Measurements from ENCODE around the gene KRT5. TPM values are rescaled to one million over a fixed set of nuclear protein-coding genes. Genes with fewer than 3 reads are reported as not detected.

Gene KRT5
- total RNA-seq, 6 experiments from 2014 or later, result not detected

GRCh38 chr12:52486166-52487105 lies 33.8 kb downstream of the KRT5 start:
- H3K4me1 Mint-ChIP-seq (ENCODE audit: low read depth), result no peaks in the 10 kb centered on the region
- no peak for DNase-seq
- H3K9me3 Mint-ChIP-seq, result peaks cover 10% of the 10 kb centered on the region; the same call in 1 of the 2 replicates
- TF ChIP-seq CTCF (IDR thresholded peaks at IDR 0.05), result no peak
- no peak overlapping the region for H3K27ac Mint-ChIP-seq
- peaks cover 53% of the 10 kb centered on the region for H3K27me3 Mint-ChIP-seq (ENCODE audit: insufficient read depth)
- H3K4me3 Mint-ChIP-seq, result no peak overlapping the region
- H3K36me3 Mint-ChIP-seq (ENCODE audit: low read depth), result no peaks in the 10 kb centered on the region

- Mint-ChIP-seq H3K4me1 (ENCODE audit: low read depth) (no peaks in the 10 kb centered on the region), H3K4me3 (no peak overlapping the region), H3K27me3 (ENCODE audit: insufficient read depth) (peaks cover 21% of the 10 kb centered on the region), H3K9me3 (peaks cover 8% of the 10 kb centered on the region; the same call in 1 of the 2 replicates), H3K36me3 (ENCODE audit: low read depth) (no peaks in the 10 kb centered on the region), H3K27ac (no peak overlapping the region)
- no peak for DNase-seq
- no peak for TF ChIP-seq CTCF (IDR thresholded peaks at IDR 0.05)
Measured at GRCh38 chr12:52480073-52480472, 40.1 kb downstream of the KRT5 start.

- Mint-ChIP-seq H3K4me1 (ENCODE audit: low read depth) (no peaks in the 10 kb centered on the region), H3K4me3 (no peak overlapping the region), H3K27me3 (ENCODE audit: insufficient read depth) (peaks cover 21% of the 10 kb centered on the region), H3K27ac (no peak overlapping the region), H3K36me3 (ENCODE audit: low read depth) (no peaks in the 10 kb centered on the region), H3K9me3 (no peaks in the 10 kb centered on the region)
- no peak for TF ChIP-seq CTCF (IDR thresholded peaks at IDR 0.05)
- no peak for DNase-seq
Measured at GRCh38 chr12:52477651-52478050, 42.5 kb downstream of the KRT5 start.

GRCh38 chr12:52474212-52474611 lies 46.0 kb downstream of the KRT5 start:
- no peak overlapping the region for H3K27ac Mint-ChIP-seq
- H3K27me3 Mint-ChIP-seq (ENCODE audit: insufficient read depth), result peaks cover 29% of the 10 kb centered on the region
- no peak for TF ChIP-seq CTCF (IDR thresholded peaks at IDR 0.05)
- DNase-seq, result no peak
- H3K36me3 Mint-ChIP-seq (ENCODE audit: low read depth), result no peaks in the 10 kb centered on the region
- H3K4me3 Mint-ChIP-seq, result no peak overlapping the region
- H3K9me3 Mint-ChIP-seq, result no peaks in the 10 kb centered on the region
- H3K4me1 Mint-ChIP-seq (ENCODE audit: low read depth), result no peaks in the 10 kb centered on the region

GRCh38 chr12:52473768-52474167 lies 46.4 kb downstream of the KRT5 start, which contains the start of gene KRT6C:
Gene KRT6C, minus strand, starts transcription at chr12:52473805. Its CDS starts 68 bp downstream, at chr12:52473737.
- H3K27me3 Mint-ChIP-seq (ENCODE audit: insufficient read depth), result peaks cover 27% of the 10 kb centered on the region
- no peak for DNase-seq
- TF ChIP-seq CTCF (IDR thresholded peaks at IDR 0.05), result no peak
- H3K36me3 Mint-ChIP-seq (ENCODE audit: low read depth), result no peaks in the 10 kb centered on the region
- H3K27ac Mint-ChIP-seq, result no peak within 1 kb of the TSS
- no peak within 1 kb of the TSS for H3K4me3 Mint-ChIP-seq
- no peaks in the 10 kb centered on the region for H3K9me3 Mint-ChIP-seq
- no peaks in the 10 kb centered on the region for H3K4me1 Mint-ChIP-seq (ENCODE audit: low read depth)
